Measurements from ENCODE around the gene IL18BP. TPM values are rescaled to one million over a fixed set of nuclear protein-coding genes. Genes with fewer than 3 reads are reported as not detected.

IL18BP gene
- total and polyA plus RNA-seq, 2 of the 13 experiments (the other 11 are each of a cell fraction or from before 2014, with no cell fraction given), result 4.1 to 12.8 TPM

- peak; percentile 98 for TF ChIP-seq ZSCAN25 (CRISPR knock-in tag; IDR thresholded peaks at IDR 0.05)
- TF ChIP-seq ZNF468 (CRISPR knock-in tag; IDR thresholded peaks at IDR 0.05), result no peak
- TF ChIP-seq MATR3 (CRISPR knock-in tag; IDR thresholded peaks at IDR 0.05), result no peak
- peak; percentile 43; the same call in 1 of the 2 replicates for TF ChIP-seq FOXK1 (CRISPR knock-in tag; IDR thresholded peaks at IDR 0.05; ENCODE audit: borderline replicate concordance, low read depth)
- TF ChIP-seq, protein P1, sequence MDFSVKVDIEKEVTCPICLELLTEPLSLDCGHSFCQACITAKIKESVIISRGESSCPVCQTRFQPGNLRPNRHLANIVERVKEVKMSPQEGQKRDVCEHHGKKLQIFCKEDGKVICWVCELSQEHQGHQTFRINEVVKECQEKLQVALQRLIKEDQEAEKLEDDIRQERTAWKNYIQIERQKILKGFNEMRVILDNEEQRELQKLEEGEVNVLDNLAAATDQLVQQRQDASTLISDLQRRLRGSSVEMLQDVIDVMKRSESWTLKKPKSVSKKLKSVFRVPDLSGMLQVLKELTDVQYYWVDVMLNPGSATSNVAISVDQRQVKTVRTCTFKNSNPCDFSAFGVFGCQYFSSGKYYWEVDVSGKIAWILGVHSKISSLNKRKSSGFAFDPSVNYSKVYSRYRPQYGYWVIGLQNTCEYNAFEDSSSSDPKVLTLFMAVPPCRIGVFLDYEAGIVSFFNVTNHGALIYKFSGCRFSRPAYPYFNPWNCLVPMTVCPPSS (IDR thresholded peaks at IDR 0.05), result no peak
- no peak for TF ChIP-seq PHF5A (CRISPR knock-in tag; IDR thresholded peaks at IDR 0.05; ENCODE audit: low read depth, unreplicated experiment)
- TF ChIP-seq ATRX (CRISPR knock-in tag; IDR thresholded peaks at IDR 0.05; ENCODE audit: borderline replicate concordance), result no peak
- TF ChIP-seq, protein P2, sequence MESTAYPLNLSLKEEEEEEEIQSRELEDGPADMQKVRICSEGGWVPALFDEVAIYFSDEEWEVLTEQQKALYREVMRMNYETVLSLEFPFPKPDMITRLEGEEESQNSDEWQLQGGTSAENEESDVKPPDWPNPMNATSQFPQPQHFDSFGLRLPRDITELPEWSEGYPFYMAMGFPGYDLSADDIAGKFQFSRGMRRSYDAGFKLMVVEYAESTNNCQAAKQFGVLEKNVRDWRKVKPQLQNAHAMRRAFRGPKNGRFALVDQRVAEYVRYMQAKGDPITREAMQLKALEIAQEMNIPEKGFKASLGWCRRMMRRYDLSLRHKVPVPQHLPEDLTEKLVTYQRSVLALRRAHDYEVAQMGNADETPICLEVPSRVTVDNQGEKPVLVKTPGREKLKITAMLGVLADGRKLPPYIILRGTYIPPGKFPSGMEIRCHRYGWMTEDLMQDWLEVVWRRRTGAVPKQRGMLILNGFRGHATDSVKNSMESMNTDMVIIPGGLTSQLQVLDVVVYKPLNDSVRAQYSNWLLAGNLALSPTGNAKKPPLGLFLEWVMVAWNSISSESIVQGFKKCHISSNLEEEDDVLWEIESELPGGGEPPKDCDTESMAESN (CRISPR knock-in tag; conservative IDR thresholded peaks at IDR 0.05), result 0 out of 2 replicates have a peak, but pooled peaks have one; percentile 19
- TF ChIP-seq TBL1XR1 (IDR thresholded peaks at IDR 0.05; ENCODE audit: borderline replicate concordance, low read length, partially characterized antibody), result no peak
- 0 out of 2 replicates have a peak, but pooled peaks have one; percentile 33 for TF ChIP-seq ZNF607 (CRISPR knock-in tag; IDR thresholded peaks at IDR 0.05; ENCODE audit: borderline replicate concordance)
- no peak for TF ChIP-seq ZBTB49 (CRISPR knock-in tag; IDR thresholded peaks at IDR 0.05; ENCODE audit: borderline replicate concordance)
- no peak for TF ChIP-seq ZNF562 (CRISPR knock-in tag; IDR thresholded peaks at IDR 0.05; ENCODE audit: borderline replicate concordance)
- peak; percentile 68 for TF ChIP-seq ARID4A (CRISPR knock-in tag; IDR thresholded peaks at IDR 0.05; ENCODE audit: borderline replicate concordance)
- TF ChIP-seq SMC3 (IDR thresholded peaks at IDR 0.05; ENCODE audit: low read length), result no peak
- TF ChIP-seq ZNF44 (CRISPR knock-in tag; IDR thresholded peaks at IDR 0.05), result no peak
- TF ChIP-seq, protein P3, sequence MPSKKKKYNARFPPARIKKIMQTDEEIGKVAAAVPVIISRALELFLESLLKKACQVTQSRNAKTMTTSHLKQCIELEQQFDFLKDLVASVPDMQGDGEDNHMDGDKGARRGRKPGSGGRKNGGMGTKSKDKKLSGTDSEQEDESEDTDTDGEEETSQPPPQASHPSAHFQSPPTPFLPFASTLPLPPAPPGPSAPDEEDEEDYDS (CRISPR knock-in tag; IDR thresholded peaks at IDR 0.05), result peak; percentile 76
- no peak for TF ChIP-seq ZNF260 (CRISPR knock-in tag; IDR thresholded peaks at IDR 0.05; ENCODE audit: borderline replicate concordance, low read depth)
- TF ChIP-seq NFIC (IDR thresholded peaks at IDR 0.05; ENCODE audit: low read length), result peak; percentile 65; the same call in 1 of the 2 replicates
Observed at GRCh38 chr11:72040491-72041363, 42.0 kb downstream of the IL18BP start (continued).
